ENCODE measurements around the gene LRP2BP.

- TF ChIP-seq CTCF (IDR thresholded peaks at IDR 0.05) (no peak), POLR2A (IDR thresholded peaks at IDR 0.05) (no peak)
Measured at GRCh38 chr4:185421366-185422124, 25.8 kb upstream of the LRP2BP start.

Data from breast epithelium (tissue), 3 donors.